MCF 10A (cell line): ENCODE data around the gene NXPH4. TPM values are rescaled to one million over a fixed set of nuclear protein-coding genes. Genes with fewer than 3 reads are reported as not detected.

Experiments used
- BruUV-seq: library from RNA; stranded (reverse); fragments of 400-500 nt; replicated peaks from 2 replicates; lab custom pipeline; 2021; lab: Mats Ljungman, UMichigan
- CTCF ChIA-PET: fragments of 300-600 bp; sonication (Branson Sonifier 250); formaldehyde crosslinking; extraction: SDS; loops from one replicate; lab custom pipeline; 2021; ENCODE audit warnings: antibody characterized with exemption, inconsistent platforms; lab: Yijun Ruan, JAX
- POLR2A ChIA-PET: fragments of 300-600, 350-650 bp; sonication (Branson Sonifier 250); formaldehyde crosslinking; extraction: SDS; loops from one replicate; lab custom pipeline; 2020; ENCODE audit warnings: antibody characterized with exemption, inconsistent platforms; lab: Yijun Ruan, JAX
- DNase-seq: peaks from one replicate; pipeline ENCODE4 v3.0.0-alpha.2; 2018; ENCODE audit not compliant: unreplicated experiment
- H3K27ac Mint-ChIP-seq: one replicate; pipeline ENCODE4 v1.8.0; 2022; ENCODE audit warnings: mild to moderate bottlenecking, low read depth, mixed read lengths; ENCODE audit not compliant: unreplicated experiment
- H3K27me3 Mint-ChIP-seq: one replicate; pipeline ENCODE4 v1.8.0; 2022; ENCODE audit warnings: mixed read lengths; ENCODE audit not compliant: insufficient read depth, unreplicated experiment
- H3K36me3 Mint-ChIP-seq: one replicate; pipeline ENCODE4 v1.8.0; 2022; ENCODE audit warnings: mild to moderate bottlenecking, moderate library complexity, mixed read lengths; ENCODE audit not compliant: insufficient read depth, unreplicated experiment
- H3K4me1 Mint-ChIP-seq: one replicate; pipeline ENCODE4 v1.8.0; 2022; ENCODE audit warnings: mixed read lengths; ENCODE audit not compliant: insufficient read depth, unreplicated experiment
- H3K4me3 Mint-ChIP-seq: one replicate; pipeline ENCODE4 v1.8.0; 2022; ENCODE audit warnings: mild to moderate bottlenecking, moderate library complexity, mixed read lengths; ENCODE audit not compliant: unreplicated experiment
- H3K9me3 Mint-ChIP-seq: one replicate; pipeline ENCODE4 v1.8.0; 2022; ENCODE audit warnings: mixed read lengths; ENCODE audit not compliant: unreplicated experiment
- CTCF ChIP-seq: fragments of 200-600 bp; IDR thresholded peaks from one replicate; pipeline ENCODE4 v1.8.0; 2022; ENCODE audit warnings: antibody characterized with exemption, mild to moderate bottlenecking; ENCODE audit not compliant: unreplicated experiment
- intact Hi-C: fragments of 100-400 bp; cut with micrococcal nuclease; formaldehyde crosslinking; loops from 2 replicates; pipeline ENCODE4 v1.14.1; 2022
- total RNA-seq: library from RNA; stranded (reverse); gene quantifications from 2 replicates; pipeline ENCODE4 v1.2.3, GENCODE V29; 2022

Gene NXPH4
- total RNA-seq, 1 experiment from 2014 or later = 2.2 TPM

GRCh38 chr12:57213763-57214397 lies 2.7 kb upstream of the NXPH4 start:
- no peak for TF ChIP-seq CTCF
- no peak for DNase-seq
- H3K27me3 Mint-ChIP-seq = peaks cover 37% of the 10 kb centered on the region
- no peaks in the 10 kb centered on the region for H3K36me3 Mint-ChIP-seq
- CTCF ChIA-PET = interaction anchor here (0.5 to 9.4 kb wide), 41 partner anchors 9 to 507 kb away, joined by 3 to 188 read pairs (median 4); partner anchors contain the start of gene SHMT2
- no peak overlapping the region for H3K4me3 Mint-ChIP-seq
- no peak overlapping the region for H3K27ac Mint-ChIP-seq
- BruUV-seq = no TSS peak
- POLR2A ChIA-PET = interaction anchor here (0.7 to 2.4 kb wide), 8 partner anchors 16 to 283 kb away, joined by 3 to 12 read pairs (median 4); partner anchors contain the start of gene SHMT2
- peaks cover 27% of the 10 kb centered on the region for H3K4me1 Mint-ChIP-seq
- intact Hi-C loops = loop anchor here (1.0 to 2.0 kb wide), 3 partner anchors 25 to 239 kb away; no protein-coding TSS in a partner anchor
- no peaks in the 10 kb centered on the region for H3K9me3 Mint-ChIP-seq

DNA sequence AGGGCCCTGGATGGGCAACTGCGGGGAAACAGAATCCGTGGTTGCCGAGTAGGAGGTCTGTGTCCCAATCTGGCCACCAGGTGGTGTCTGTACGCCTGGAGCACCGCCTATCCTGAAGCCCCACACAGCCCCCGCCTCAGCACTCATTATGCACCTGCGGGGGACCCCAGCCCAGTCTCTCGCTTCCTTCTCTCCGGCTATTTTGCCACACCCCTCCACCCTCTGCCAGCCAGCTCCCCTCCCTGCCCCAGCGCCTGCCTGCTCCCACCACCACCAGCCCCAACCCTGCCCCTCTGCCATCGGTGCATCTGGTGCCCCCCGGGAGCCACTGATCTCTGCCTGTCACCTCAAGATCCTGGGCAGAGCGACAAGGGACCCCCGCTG lies 2.2 kb upstream of the NXPH4 start:
- Mint-ChIP-seq H3K27ac (no peak overlapping the region), H3K36me3 (no peaks in the 10 kb centered on the region), H3K4me1 (peaks cover 29% of the 10 kb centered on the region), H3K9me3 (no peaks in the 10 kb centered on the region), H3K27me3 (peaks cover 42% of the 10 kb centered on the region), H3K4me3 (no peak overlapping the region)
- intact Hi-C loops = no loop called here
- DNase-seq = peak; percentile 66
- POLR2A ChIA-PET = interaction anchor here (0.7 to 2.4 kb wide), 7 partner anchors 16 to 283 kb away, joined by 3 to 12 read pairs (median 5); partner anchors contain the start of gene SHMT2
- peak; percentile 61 for TF ChIP-seq CTCF
- CTCF ChIA-PET = interaction anchor here (0.6 to 9.4 kb wide), 35 partner anchors 9 to 248 kb away, joined by 3 to 188 read pairs (median 4); partner anchors contain the start of gene SHMT2
- BruUV-seq = no TSS peak

DNA sequence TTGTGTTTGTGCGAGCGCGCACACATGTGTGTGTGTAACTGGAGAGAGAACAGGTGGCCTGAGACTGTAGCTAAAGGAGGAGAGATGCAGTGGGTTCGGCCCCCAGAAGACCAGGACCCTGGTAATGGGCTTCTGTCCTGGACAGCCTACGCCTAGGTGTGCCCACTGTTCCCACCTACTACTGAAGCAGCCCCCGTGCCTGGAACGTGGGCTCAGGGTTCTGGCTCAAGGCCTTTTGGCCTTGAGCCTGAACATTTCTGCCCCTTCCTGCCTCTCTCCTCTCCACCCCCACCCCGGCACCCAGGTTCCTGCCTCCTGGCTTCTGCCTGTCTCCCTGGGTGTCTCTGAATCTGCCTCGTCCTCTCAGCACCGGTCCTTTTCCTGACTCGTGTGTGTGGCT lies 1.5 kb upstream of the NXPH4 start:
- H3K9me3 Mint-ChIP-seq = no peaks in the 10 kb centered on the region
- DNase-seq = no peak
- H3K36me3 Mint-ChIP-seq = no peaks in the 10 kb centered on the region
- H3K4me1 Mint-ChIP-seq = peaks cover 34% of the 10 kb centered on the region
- BruUV-seq = no TSS peak
- H3K27ac Mint-ChIP-seq = no peak overlapping the region
- no peak for TF ChIP-seq CTCF
- intact Hi-C loops = no loop called here
- H3K4me3 Mint-ChIP-seq = no peak overlapping the region
- peaks cover 48% of the 10 kb centered on the region for H3K27me3 Mint-ChIP-seq
- ChIA-PET CTCF (interaction anchor here (1.3 to 9.4 kb wide), 10 partner anchors 8 to 241 kb away, joined by 6 to 188 read pairs (median 16); partner anchors contain the start of gene SHMT2), POLR2A (interaction anchor here (2.1 to 2.4 kb wide), 3 partner anchors 24 to 91 kb away, joined by 5 to 12 read pairs (median 9); no protein-coding TSS in a partner anchor)

GRCh38 chr12:57215668-57216013 lies 953 bp upstream of the NXPH4 start:
- no peaks in the 10 kb centered on the region for H3K36me3 Mint-ChIP-seq
- no peak for TF ChIP-seq CTCF
- H3K4me1 Mint-ChIP-seq = peaks cover 34% of the 10 kb centered on the region
- no peak for DNase-seq
- H3K4me3 Mint-ChIP-seq = peak overlapping the region; percentile 52
- H3K27ac Mint-ChIP-seq = no peak overlapping the region
- CTCF ChIA-PET = interaction anchor here (0.6 to 9.4 kb wide), 6 partner anchors 11 to 272 kb away, joined by 3 to 188 read pairs (median 34); partner anchors contain the start of gene SHMT2
- H3K9me3 Mint-ChIP-seq = no peaks in the 10 kb centered on the region
- POLR2A ChIA-PET = no interaction called here
- intact Hi-C loops = no loop called here
- no TSS peak for BruUV-seq
- H3K27me3 Mint-ChIP-seq = peaks cover 54% of the 10 kb centered on the region
